Retina (tissue), 1 donor: ENCODE data around the gene ZNF580.

Source experiments
- DNase-seq: peaks from one replicate; pipeline ENCODE4 v3.0.0-alpha.2; 2016

ZNF580 gene

DNA sequence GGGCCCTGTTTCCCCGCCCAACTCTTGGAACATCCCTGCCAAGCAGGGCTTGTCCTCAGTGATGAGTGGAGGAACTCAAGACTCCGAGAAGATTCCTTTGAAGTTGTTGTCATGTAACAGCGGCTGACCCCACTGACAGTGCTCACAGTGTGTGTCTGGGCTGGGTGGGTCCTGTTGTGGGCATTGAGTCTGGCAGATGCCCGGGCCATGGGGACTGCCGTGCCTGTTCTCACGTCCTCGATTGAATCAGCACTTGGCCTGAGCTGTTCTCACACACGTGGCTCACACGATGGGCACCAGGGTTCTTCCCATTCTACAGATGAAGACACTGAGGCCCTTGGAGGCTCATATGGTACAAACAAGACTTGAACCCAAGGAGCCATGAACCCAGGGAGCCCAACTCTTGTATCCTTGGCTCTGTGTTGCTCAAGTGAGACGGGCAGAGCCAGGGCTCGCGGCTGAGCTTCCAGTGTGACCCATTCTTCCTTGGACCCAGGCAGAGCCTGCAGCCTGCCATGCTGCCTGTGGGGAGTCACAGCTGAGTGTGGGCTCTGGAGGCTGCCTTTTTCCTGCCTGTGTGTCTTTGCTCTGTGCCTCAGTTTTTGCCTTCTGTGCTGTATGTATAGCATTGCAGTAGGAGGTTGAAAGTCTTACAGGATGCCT is 25.7 kb downstream of the ZNF580 start:
- DNase-seq: no peak

DNA sequence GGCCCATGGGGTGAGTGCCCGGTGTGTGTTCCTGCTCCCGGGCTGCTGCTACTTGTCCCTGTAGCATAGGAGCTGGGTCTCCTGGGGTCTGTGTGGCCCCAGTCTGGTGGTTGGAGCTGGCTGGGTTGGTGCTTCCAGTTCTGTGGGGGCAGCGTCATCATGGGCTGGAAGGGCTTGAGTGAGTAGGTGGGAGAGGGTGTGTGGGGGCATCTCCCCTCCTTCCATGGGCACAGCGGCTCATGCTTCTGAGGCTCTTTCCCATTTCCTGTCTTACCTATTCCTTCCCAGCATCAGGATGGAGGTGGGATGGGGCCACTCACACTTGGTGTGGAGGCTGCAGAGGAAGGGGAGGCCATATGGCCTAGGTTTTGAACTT is 26.2 kb downstream of the ZNF580 start:
- no peak for DNase-seq

GRCh38 chr19:55667511-55667910 is 26.7 kb downstream of the ZNF580 start:
- no peak for DNase-seq

- DNase-seq: no peak
Observed at GRCh38 chr19:55667958-55668357, 27.2 kb downstream of the ZNF580 start.

- no peak for DNase-seq
Observed at GRCh38 chr19:55668603-55669348, 28.0 kb downstream of the ZNF580 start.

GRCh38 chr19:55669418-55670279 is 28.8 kb downstream of the ZNF580 start:
- no peak for DNase-seq

GRCh38 chr19:55670280-55671053 is 29.7 kb downstream of the ZNF580 start:
- no peak for DNase-seq

DNA sequence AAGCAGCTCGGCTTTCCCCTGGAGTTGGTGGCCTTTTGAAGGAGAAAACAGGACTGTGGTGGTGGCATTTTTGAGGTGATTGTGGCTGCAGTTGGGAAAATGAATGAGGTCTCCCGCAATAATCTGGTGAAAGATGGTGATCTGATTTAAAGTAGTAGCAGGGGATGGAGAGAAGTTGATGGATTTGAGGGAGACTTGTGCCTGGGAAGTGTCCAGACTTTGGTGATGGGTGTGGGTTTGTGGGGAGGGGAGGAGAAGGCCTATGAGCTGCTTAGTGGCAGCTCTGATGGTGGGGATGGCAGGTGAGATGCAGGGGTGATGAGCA is 30.2 kb downstream of the ZNF580 start:
- no peak for DNase-seq

GRCh38 chr19:55672418-55672817 is 31.6 kb downstream of the ZNF580 start:
- no peak for DNase-seq

- no peak for DNase-seq
Observed at GRCh38 chr19:55673465-55673864, 32.7 kb downstream of the ZNF580 start.

- DNase-seq: no peak
Observed at GRCh38 chr19:55673889-55674288, 33.1 kb downstream of the ZNF580 start.

DNA sequence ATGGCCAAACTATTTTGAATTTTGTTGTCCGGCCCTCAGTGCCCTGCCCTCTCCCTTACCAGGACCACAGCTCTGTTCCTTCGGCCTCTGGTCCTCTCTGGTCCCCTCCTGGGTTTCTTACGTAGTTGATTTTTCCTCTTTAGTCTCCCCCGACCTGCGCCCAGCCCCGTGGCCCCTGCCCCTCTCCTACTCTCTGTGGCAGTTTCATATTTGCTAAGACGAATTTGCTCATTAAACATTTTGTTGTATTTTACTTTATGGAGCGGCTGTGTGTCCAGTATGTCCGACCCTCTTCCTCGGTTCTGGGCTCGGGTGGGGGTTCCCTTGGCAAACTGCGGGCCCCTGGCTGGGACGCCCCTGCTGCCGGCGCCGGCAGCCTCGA is 33.6 kb downstream of the ZNF580 start:
- no peak for DNase-seq

DNA sequence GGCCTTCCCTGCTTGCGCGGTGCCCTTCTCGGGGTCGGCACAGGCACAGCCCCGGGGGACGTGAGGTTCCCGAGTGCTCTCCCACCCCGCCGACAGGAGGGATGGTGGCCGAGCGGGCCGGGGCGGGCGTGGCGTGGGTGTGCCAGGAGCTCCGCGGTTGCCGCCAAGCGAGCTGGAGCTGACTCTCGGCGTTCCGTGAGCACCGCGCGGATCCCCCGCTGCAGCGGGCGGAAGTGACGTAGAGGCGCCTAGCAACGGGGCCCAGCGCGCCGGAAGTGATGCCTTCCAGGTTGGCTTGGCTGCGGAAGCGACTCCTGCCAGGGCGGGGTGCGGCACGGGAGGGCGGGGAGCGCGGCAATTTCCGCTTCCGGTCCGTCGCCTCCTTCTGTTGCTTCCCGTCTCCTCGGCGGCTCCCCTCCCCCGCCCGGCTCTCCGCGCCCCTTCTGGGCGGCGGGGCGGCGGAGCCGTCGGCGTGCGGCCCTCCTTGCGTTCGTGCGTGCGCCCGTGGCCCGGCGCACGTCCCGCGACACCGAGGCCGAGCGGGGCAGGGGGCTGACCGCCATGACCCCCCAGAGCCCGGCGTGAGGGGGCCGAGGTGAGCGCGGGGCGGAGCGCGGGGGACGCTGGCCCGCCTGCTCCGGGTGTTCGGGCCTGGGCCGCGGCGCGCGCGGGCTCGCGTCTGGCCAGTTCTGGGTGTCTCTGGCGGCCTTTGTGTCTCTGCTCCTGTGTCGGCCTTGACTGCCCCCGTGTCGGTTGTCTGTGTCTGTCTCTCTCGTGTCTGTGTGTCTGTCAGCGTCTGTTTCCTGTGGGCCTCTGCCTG is 34.2 kb downstream of the ZNF580 start, which contains the start of gene EPN1:
TSS of gene EPN1 (plus strand) at position 386 of the 820 bp plus-strand sequence. CDS start 3,402 bp downstream, outside the sequence.
- peak; percentile 96 for DNase-seq

DNA sequence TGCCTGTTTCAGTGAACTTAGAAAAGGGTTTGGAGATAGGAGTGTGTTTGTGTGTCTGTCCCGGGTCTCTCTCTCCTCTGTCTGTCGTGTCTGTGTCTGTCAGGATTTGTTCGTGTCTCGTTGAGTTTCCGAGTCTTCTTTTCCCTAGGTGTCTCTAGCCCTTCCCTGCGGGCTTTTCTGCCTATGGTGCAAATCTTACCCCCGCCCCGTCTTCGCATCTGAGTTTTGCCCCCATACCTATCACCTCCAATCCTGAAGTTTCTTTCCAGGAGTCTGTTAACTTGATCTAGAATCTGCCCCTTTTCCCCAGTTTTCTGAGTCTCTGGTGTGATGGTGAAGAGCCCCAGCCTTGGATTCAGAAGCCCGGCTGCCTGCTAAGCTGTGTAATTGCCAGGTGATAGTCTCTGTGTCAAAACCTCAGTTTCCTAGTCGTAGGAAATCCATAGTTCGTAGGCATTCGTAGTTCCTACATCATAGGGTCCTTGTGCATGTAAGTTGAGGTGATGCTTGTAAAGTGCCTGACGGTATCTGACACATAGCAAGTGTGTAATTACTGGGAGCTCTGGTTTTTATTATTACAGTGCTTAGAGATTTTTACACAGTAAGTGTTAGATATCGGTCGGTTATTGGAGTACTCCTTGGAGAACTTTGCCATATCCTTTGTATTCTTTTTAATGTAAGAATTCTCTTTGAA is 35.0 kb downstream of the ZNF580 start:
- no peak for DNase-seq

GRCh38 chr19:55676383-55676782 is 35.6 kb downstream of the ZNF580 start:
- no peak for DNase-seq

DNA sequence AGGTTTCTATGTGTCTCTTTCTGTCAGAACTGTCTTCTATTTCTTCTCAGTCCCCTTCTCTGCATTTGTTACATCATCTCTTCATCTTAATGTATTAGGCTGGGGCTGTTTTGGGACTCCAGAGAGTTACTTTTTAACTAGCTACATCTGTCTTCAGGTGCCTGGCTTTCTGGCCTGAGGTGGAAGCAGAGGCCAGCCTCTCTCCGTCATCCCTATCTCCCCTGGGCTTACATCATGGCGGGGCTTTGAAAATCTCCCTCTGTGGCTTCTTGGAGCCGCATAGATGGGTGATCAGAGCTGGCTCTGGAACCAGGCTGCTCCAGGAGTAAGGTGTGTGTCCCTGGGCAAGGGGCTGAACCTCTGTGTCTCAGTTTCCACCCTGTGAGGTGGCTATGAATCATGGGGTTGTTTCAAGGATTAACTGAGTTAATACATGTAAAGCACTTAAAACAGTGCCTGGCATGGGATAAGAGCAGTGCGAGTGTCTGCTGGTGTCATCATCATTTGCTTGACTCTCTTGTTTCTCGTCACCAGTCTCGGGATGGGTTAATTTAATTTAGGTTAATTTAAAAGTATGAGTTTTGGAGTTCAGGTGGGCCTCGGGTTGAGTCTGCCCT is 36.2 kb downstream of the ZNF580 start:
- no peak for DNase-seq

GRCh38 chr19:55677572-55678028 is 36.8 kb downstream of the ZNF580 start:
- no peak for DNase-seq

- DNase-seq: no peak
Observed at GRCh38 chr19:55678121-55678671, 37.4 kb downstream of the ZNF580 start.

DNA sequence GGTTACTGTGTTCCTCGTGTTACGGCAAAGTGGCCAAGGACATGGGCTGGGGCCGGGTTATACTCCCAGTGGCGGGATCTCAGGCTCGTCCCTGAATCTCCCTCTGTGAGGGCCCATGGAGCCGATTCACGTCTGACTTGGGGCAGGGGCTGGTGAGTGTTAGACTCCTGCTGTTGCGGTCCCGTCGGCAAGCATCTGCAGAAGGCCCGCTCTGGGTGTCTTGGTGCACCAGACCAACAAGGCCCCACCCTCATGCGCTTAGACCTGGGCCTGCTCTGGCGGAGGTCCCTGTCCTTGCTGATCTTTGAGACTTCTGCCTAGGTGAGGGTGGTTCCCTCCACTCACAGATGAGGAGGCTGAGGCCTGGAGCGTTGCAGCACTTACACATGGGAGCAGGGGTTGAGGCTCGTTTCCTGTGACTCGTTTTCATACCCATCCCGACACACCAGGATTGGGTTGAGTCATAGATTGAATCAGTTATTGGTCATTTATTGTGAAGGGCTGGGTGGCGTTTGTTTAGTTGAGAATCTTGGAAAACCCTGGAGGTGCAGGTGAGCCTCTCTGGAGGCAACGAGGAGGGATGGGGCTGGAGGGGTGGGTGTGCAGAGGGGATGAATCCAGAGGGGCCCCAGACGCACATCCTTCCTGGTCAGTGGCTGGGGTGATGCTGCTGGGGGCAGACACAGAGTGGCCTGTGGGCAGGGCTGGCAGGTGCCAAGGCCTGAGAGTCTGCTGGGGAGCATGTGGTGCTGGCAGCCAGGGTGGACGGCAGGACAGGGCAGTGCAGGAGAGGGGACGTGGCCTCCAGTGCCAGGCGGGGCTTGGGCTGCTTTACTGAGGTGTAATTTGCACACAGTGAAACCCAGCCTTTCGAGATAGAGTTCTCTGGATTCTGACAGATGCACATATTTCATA is 38.8 kb downstream of the ZNF580 start:
- no peak for DNase-seq
